ENCODE measurements around the gene CALM1.

Gene CALM1

DNA sequence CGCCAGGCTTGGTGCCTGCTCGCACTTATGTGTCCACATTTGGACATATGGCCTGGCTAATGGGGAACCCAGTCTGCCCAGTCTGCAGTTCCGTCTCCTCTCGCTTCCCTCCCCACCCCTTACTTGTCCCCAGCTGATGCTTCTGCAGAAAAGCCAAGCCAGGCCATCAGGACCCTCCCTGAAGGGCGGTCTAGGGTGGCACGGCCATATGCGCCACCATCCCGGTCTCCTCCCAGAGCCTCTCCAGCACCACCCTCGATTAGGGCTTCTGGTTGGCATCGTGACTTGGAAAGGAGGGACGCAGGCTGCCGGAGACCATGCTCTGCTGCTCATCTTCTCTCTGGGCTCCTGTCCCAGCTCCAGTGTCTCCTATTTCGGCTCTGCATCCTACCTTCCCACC lies 54.6 kb downstream of the CALM1 start:
- peaks cover 22% of the 10 kb centered on the region for H3K27me3 ChIP-seq (ENCODE audit: insufficient read depth, low read length)
- H3K4me3 ChIP-seq (ENCODE audit: low read depth, low read length), result no peak overlapping the region
- no peak overlapping the region for H3K27ac ChIP-seq (ENCODE audit: low read depth, low read length)
- no peak overlapping the region for H2AFZ ChIP-seq (ENCODE audit: low read length, unreplicated experiment)
- no peaks in the 10 kb centered on the region for H3K79me2 ChIP-seq (ENCODE audit: control insufficient read depth, insufficient read depth, low read length, unreplicated experiment)
- H3K36me3 ChIP-seq (ENCODE audit: insufficient read depth, low read length), result no peaks in the 10 kb centered on the region
- H3K4me1 ChIP-seq (ENCODE audit: control insufficient read depth, insufficient read depth, low read length, unreplicated experiment), result no peaks in the 10 kb centered on the region

DNA sequence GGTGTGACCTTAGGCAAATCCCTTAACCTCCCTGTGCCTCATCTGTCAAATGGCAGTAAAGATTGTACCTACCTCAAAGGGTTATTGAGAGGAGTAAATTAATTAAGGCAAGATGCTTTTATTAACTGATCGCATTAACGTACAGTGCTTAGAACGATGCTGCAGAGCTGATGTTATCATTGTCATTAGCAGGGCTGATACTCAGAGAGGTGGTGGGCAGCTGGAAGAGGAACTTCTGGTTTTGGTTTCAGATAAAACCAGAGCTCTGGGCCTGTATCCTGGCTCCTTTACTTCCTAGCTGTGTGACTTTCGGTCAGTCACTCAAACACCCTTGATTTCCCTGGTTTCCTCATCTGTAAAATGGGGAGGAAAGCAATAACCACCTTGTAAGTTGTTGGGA lies 55.1 kb downstream of the CALM1 start:
- no peak overlapping the region for H3K27ac ChIP-seq (ENCODE audit: low read depth, low read length)
- H2AFZ ChIP-seq (ENCODE audit: low read length, unreplicated experiment), result no peak overlapping the region
- no peaks in the 10 kb centered on the region for H3K79me2 ChIP-seq (ENCODE audit: control insufficient read depth, insufficient read depth, low read length, unreplicated experiment)
- peaks cover 17% of the 10 kb centered on the region for H3K27me3 ChIP-seq (ENCODE audit: insufficient read depth, low read length)
- H3K4me3 ChIP-seq (ENCODE audit: low read depth, low read length), result no peak overlapping the region
- H3K4me1 ChIP-seq (ENCODE audit: control insufficient read depth, insufficient read depth, low read length, unreplicated experiment), result no peaks in the 10 kb centered on the region
- no peaks in the 10 kb centered on the region for H3K36me3 ChIP-seq (ENCODE audit: insufficient read depth, low read length)

DNA sequence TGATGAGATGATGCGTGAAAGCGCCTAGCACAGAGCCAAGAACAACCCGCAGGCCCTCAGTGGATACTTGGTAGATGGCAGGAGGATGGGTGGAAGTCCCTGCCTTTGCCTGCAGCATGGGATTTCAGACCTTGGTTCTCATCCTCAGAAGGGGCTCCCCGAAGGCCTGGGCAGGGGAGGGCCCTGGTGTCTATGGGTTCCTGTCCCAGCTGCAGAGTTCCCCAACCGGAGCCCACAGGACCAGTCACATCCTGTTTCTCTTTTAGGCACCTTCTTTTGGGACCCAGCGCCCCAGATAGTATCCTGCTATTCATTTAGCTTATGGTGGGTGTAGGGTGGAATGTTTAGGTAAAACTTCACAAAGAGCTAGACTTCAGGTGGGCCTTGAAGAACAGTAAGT lies 55.5 kb downstream of the CALM1 start:
- peaks cover 17% of the 10 kb centered on the region for H3K27me3 ChIP-seq (ENCODE audit: insufficient read depth, low read length)
- H3K4me1 ChIP-seq (ENCODE audit: control insufficient read depth, insufficient read depth, low read length, unreplicated experiment), result no peaks in the 10 kb centered on the region
- no peak overlapping the region for H3K27ac ChIP-seq (ENCODE audit: low read depth, low read length)
- H2AFZ ChIP-seq (ENCODE audit: low read length, unreplicated experiment), result no peak overlapping the region
- no peaks in the 10 kb centered on the region for H3K36me3 ChIP-seq (ENCODE audit: insufficient read depth, low read length)
- H3K4me3 ChIP-seq (ENCODE audit: low read depth, low read length), result no peak overlapping the region
- H3K79me2 ChIP-seq (ENCODE audit: control insufficient read depth, insufficient read depth, low read length, unreplicated experiment), result no peaks in the 10 kb centered on the region

DNA sequence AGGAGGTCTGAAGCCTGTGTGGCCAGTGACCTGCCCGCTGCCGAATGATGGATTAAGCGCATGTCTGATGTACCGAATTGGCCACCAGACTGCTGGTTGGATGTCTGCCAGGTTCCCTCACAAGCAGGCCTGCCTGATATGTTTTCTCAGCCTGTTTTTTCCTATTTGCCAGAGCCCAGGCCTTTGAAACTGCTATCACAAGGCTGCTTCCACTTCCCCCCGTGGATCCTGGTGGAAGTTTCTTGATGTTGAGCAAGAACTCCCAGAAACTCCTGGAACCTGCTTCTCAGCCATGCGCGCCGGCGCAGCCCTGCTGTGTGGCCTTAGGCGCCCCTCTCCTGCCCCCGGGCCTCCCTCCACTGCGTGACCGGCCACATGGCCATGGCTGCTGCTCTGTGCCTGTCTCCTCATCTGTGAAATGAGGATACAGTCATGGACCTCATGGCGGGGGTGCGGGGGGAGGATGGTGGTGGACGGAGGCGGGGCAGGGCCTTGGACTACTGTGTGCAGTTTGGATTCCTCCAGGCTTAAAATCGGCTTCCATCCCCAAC lies 56.6 kb downstream of the CALM1 start:
- Histone ChIP-seq H2AFZ (ENCODE audit: low read length, unreplicated experiment) (no peak overlapping the region), H3K4me3 (ENCODE audit: low read depth, low read length) (no peak overlapping the region), H3K79me2 (ENCODE audit: control insufficient read depth, insufficient read depth, low read length, unreplicated experiment) (no peaks in the 10 kb centered on the region), H3K36me3 (ENCODE audit: insufficient read depth, low read length) (no peaks in the 10 kb centered on the region), H3K27ac (ENCODE audit: low read depth, low read length) (no peak overlapping the region), H3K27me3 (ENCODE audit: insufficient read depth, low read length) (peaks cover 17% of the 10 kb centered on the region), H3K4me1 (ENCODE audit: control insufficient read depth, insufficient read depth, low read length, unreplicated experiment) (no peaks in the 10 kb centered on the region)

DNA sequence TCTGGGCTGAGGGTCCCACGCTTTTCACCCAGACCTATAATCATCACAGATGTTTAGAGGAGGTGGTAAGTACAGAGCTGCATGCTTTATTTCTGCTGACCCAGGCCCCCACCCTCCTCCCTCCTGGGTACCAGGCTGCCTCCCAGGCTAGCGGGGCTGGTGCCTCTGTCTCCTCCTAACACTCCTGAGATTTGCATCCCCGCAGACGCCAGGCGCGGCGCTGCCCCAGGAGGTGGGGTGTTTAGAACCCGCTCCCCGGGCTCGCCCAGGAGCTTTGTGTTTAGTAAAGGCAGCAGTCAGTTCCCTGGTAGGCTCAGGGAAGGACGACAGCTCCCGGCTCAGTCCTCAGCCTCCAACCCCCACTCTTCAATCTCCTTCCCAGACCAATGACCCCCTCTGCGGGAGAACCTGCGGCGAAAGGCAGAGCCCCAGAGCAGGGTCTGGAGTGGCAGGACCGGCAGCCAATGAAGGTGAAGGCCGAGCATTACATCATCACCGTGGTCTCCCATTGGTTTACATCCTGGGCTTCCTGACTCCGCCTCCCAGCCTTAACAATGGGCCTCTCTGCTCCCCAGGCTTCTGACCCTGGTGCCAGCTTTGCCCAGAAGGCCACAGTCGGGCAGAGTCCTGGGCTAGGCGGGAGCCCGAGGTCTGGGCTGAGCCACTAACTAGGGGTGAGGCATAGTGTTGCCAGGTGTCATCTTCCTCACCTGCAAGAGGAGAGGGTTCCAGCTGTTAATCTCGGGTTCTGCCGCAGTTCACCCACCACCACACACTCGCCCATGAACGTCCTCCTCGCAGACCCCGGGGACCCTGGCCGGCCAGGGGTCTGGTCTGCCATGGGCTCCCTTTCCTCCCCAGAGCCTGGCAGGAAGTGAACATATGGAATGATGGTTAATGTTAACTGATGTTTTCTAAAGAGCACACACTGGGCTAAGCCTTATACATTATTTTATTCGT lies 57.5 kb downstream of the CALM1 start:
- H3K36me3 ChIP-seq (ENCODE audit: insufficient read depth, low read length), result no peaks in the 10 kb centered on the region
- H3K27me3 ChIP-seq (ENCODE audit: insufficient read depth, low read length), result peaks cover 17% of the 10 kb centered on the region
- no peak overlapping the region for H3K27ac ChIP-seq (ENCODE audit: low read depth, low read length)
- peak overlapping the region; percentile 47; the same call in 1 of the 2 replicates for H3K4me3 ChIP-seq (ENCODE audit: low read depth, low read length)
- H3K79me2 ChIP-seq (ENCODE audit: control insufficient read depth, insufficient read depth, low read length, unreplicated experiment), result no peaks in the 10 kb centered on the region
- H3K4me1 ChIP-seq (ENCODE audit: control insufficient read depth, insufficient read depth, low read length, unreplicated experiment), result no peaks in the 10 kb centered on the region
- no peak overlapping the region for H2AFZ ChIP-seq (ENCODE audit: low read length, unreplicated experiment)

DNA sequence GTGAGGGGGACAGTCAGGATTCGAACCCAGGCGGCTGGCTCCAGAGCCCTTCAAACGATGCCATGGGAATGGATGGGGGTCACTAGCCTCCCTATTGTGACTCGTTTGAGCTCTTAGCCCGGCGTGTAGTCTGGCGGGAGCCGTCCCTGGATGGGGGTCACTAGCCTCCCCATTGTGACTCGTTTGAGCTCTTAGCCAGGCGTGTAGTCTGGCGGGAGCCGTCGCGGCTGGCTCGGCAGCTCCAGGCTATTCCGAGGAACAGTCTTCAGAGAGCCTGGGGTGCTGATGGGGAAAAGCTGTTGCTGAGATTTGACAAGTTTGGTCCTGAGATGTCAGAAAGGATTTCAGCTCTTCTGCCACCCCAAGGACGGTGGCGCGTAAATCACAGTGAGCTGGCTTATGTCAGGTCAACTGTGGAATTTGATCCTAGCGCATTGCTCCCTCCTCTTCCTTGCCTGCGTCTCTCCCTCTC lies 58.3 kb downstream of the CALM1 start:
- no peak overlapping the region for H2AFZ ChIP-seq (ENCODE audit: low read length, unreplicated experiment)
- no peaks in the 10 kb centered on the region for H3K4me1 ChIP-seq (ENCODE audit: control insufficient read depth, insufficient read depth, low read length, unreplicated experiment)
- no peak overlapping the region for H3K4me3 ChIP-seq (ENCODE audit: low read depth, low read length)
- no peak overlapping the region for H3K27ac ChIP-seq (ENCODE audit: low read depth, low read length)
- peaks cover 17% of the 10 kb centered on the region for H3K27me3 ChIP-seq (ENCODE audit: insufficient read depth, low read length)
- no peaks in the 10 kb centered on the region for H3K36me3 ChIP-seq (ENCODE audit: insufficient read depth, low read length)
- no peaks in the 10 kb centered on the region for H3K79me2 ChIP-seq (ENCODE audit: control insufficient read depth, insufficient read depth, low read length, unreplicated experiment)

DNA sequence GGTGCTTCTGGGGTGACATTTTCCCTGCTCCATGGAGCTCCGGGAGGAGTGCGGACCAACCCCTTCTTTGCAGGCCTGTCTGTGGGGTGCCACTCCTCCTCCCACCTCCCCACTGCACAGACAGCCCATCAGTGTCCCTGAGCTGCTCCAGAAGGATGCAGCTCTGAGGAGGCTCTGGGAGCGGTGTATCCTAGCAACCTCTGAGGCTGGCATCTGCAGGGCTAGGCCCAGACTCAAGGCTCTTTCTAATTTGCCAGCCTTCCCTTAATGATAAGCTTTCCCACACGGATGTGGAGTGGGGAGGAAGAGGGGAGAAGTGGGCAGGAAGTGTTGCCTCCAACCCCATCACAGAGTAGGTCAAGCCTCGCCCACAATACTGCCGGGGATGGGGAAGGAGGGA lies 59.7 kb downstream of the CALM1 start:
- Histone ChIP-seq H3K27me3 (ENCODE audit: insufficient read depth, low read length) (peaks cover 17% of the 10 kb centered on the region), H3K27ac (ENCODE audit: low read depth, low read length) (no peak overlapping the region), H2AFZ (ENCODE audit: low read length, unreplicated experiment) (no peak overlapping the region), H3K36me3 (ENCODE audit: insufficient read depth, low read length) (no peaks in the 10 kb centered on the region), H3K79me2 (ENCODE audit: control insufficient read depth, insufficient read depth, low read length, unreplicated experiment) (no peaks in the 10 kb centered on the region), H3K4me1 (ENCODE audit: control insufficient read depth, insufficient read depth, low read length, unreplicated experiment) (no peaks in the 10 kb centered on the region), H3K4me3 (ENCODE audit: low read depth, low read length) (no peak overlapping the region)

DNA sequence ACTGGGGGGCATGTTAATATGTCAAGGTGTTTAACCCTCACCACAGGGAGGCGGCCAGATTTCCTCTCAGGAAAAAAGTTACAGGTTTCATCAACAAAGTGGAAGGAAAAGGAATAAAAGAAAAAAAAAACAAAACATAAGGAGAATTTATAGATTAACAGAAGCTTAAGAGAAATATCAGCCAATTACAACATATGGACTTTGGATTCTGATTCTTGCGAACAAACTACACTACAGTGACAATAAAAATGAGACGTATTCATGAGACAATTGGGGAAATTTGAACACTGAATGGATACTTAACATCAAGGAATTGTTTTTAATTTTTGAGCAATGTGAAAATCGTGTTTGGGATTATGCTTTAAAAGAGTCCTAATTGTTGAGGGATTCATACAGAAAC lies 60.4 kb downstream of the CALM1 start:
- Histone ChIP-seq H2AFZ (ENCODE audit: low read length, unreplicated experiment) (no peak overlapping the region), H3K27ac (ENCODE audit: low read depth, low read length) (no peak overlapping the region), H3K27me3 (ENCODE audit: insufficient read depth, low read length) (peaks cover 17% of the 10 kb centered on the region), H3K79me2 (ENCODE audit: control insufficient read depth, insufficient read depth, low read length, unreplicated experiment) (no peaks in the 10 kb centered on the region), H3K4me3 (ENCODE audit: low read depth, low read length) (no peak overlapping the region), H3K4me1 (ENCODE audit: control insufficient read depth, insufficient read depth, low read length, unreplicated experiment) (no peaks in the 10 kb centered on the region), H3K36me3 (ENCODE audit: insufficient read depth, low read length) (no peaks in the 10 kb centered on the region)

Data from ACC112 (cell line).